Smooth muscle cell (in vitro differentiated cells): ENCODE results near the gene LRRC8E. TPM values are rescaled to one million over a fixed set of nuclear protein-coding genes. Genes with fewer than 3 reads are reported as not detected.

ENCODE experiments used
- DNase-seq: peaks from one replicate; lab custom pipeline; 2025; ENCODE audit not compliant: unreplicated experiment; lab: John Stamatoyannopoulos, UW
- H2AFZ ChIP-seq: fragments of 200-600 bp; sonication (generic); 2 replicates; pipeline ENCODE4 v1.6.0; 2016; ENCODE audit warnings: antibody characterized with exemption, low read depth, mild to moderate bottlenecking
- H3F3A ChIP-seq: fragments of 200-600 bp; sonication (generic); 2 replicates; pipeline ENCODE4 v1.6.0; 2017; ENCODE audit warnings: antibody characterized with exemption, low read depth
- H3K27ac ChIP-seq: fragments of 200-600 bp; sonication (generic); 2 replicates; pipeline ENCODE4 v1.5.1; 2016; ENCODE audit warnings: low read depth, mild to moderate bottlenecking
- H3K27me3 ChIP-seq: fragments of 200-600 bp; sonication (generic); 2 replicates; pipeline ENCODE4 v1.6.1; 2016; ENCODE audit warnings: low read depth, mild to moderate bottlenecking
- H3K36me3 ChIP-seq: fragments of 200-600 bp; sonication (generic); 2 replicates; pipeline ENCODE4 v1.5.1; 2016; ENCODE audit warnings: low read depth
- H3K4me1 ChIP-seq: fragments of 200-600 bp; sonication (generic); 2 replicates; pipeline ENCODE4 v1.5.1; 2016; ENCODE audit warnings: low read depth
- H3K4me2 ChIP-seq: fragments of 200-600 bp; sonication (generic); 2 replicates; pipeline ENCODE4 v1.6.0; 2016; ENCODE audit warnings: mild to moderate bottlenecking
- H3K4me3 ChIP-seq: fragments of 200-600 bp; sonication (generic); 2 replicates; pipeline ENCODE4 v1.5.1; 2016; ENCODE audit warnings: mild to moderate bottlenecking
- H3K79me2 ChIP-seq: fragments of 200-600 bp; sonication (generic); 2 replicates; pipeline ENCODE4 v1.6.0; 2016; ENCODE audit warnings: low read depth, mild to moderate bottlenecking
- H3K9ac ChIP-seq: fragments of 200-600 bp; sonication (generic); 2 replicates; pipeline ENCODE4 v1.6.0; 2016; ENCODE audit warnings: low read depth
- H3K9me3 ChIP-seq: fragments of 200-600 bp; sonication (generic); replicated peaks from 2 replicates; pipeline ENCODE4 v1.5.1; 2016; ENCODE audit warnings: low read depth
- H4K20me1 ChIP-seq: fragments of 200-600 bp; sonication (generic); 2 replicates; pipeline ENCODE4 v1.6.0; 2016; ENCODE audit warnings: low read depth
- WGBS: methylation state at CpG from one replicate; pipeline ENCODE4 v1.1.7; 2016; ENCODE audit warnings: low lambda C conversion rate; 5-methylcytosine and 5-hydroxymethylcytosine counted together
- polyA plus RNA-seq: library from polyadenylated mRNA; unstranded; fragments of >200 nt; fragmentation: Nextera tagmentation; extraction: Ambion mirVana; gene quantifications from 2 replicates; pipeline ENCODE4 v1.2.1, GENCODE V29; 2016
- total RNA-seq: library from RNA; depleted of rRNA; stranded (reverse); fragments of >200 nt; gene quantifications from 2 replicates; pipeline ENCODE4 v1.2.3, GENCODE V29; 2014
- TF ChIP-seq, protein P1 (sequence below): fragments of 200-600 bp; sonication (generic); IDR thresholded peaks from 2 replicates; pipeline ENCODE4 v1.5.1; 2017; ENCODE audit warnings: borderline replicate concordance, mild to moderate bottlenecking, antibody characterized with exemption; ENCODE audit not compliant: insufficient read depth, poor library complexity, severe bottlenecking

Gene LRRC8E
- total and polyA plus RNA-seq, 2 experiments from 2014 or later = 7.4 to 7.8 TPM

DNA sequence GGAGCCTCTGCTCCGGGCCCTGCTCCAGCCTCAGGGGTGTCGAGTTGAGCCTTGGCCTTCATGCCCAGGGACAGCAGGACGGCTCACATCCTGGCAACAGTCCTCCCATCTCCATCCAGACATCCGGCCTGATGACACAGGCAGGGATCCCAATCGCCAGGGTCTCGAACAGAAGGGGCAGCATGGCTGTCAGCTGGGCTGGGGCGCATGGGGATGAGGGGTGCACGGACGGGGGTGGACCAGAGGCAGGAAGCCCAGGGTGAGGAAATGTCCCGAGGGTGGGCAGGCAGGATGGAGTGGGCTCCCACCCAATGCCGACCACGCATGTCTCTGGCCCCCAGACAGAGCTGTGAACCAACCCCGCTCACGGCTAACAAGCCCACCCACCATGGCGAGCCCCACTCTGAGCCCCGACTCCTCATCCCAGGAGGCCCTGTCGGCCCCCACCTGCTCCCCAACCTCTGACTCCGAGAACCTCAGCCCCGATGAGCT is 42.1 kb upstream of the LRRC8E start:
- Histone ChIP-seq H3K27ac (no peak overlapping the region), H2AFZ (no peak overlapping the region), H3K27me3 (no peaks in the 10 kb centered on the region), H3K4me3 (no peak overlapping the region), H3K4me1 (no peaks in the 10 kb centered on the region), H3K9me3 (no peaks in the 10 kb centered on the region), H3K9ac (no peak overlapping the region), H3K4me2 (no peak overlapping the region), H3K79me2 (no peaks in the 10 kb centered on the region), H3F3A (no peaks in the 10 kb centered on the region), H3K36me3 (no peaks in the 10 kb centered on the region), H4K20me1 (peaks cover 46% of the 10 kb centered on the region)
- no peak for DNase-seq
- WGBS = 94% methylated on average over 19 of the region's 19 CpGs
- TF ChIP-seq, protein P1, sequence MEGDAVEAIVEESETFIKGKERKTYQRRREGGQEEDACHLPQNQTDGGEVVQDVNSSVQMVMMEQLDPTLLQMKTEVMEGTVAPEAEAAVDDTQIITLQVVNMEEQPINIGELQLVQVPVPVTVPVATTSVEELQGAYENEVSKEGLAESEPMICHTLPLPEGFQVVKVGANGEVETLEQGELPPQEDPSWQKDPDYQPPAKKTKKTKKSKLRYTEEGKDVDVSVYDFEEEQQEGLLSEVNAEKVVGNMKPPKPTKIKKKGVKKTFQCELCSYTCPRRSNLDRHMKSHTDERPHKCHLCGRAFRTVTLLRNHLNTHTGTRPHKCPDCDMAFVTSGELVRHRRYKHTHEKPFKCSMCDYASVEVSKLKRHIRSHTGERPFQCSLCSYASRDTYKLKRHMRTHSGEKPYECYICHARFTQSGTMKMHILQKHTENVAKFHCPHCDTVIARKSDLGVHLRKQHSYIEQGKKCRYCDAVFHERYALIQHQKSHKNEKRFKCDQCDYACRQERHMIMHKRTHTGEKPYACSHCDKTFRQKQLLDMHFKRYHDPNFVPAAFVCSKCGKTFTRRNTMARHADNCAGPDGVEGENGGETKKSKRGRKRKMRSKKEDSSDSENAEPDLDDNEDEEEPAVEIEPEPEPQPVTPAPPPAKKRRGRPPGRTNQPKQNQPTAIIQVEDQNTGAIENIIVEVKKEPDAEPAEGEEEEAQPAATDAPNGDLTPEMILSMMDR = no peak

DNA sequence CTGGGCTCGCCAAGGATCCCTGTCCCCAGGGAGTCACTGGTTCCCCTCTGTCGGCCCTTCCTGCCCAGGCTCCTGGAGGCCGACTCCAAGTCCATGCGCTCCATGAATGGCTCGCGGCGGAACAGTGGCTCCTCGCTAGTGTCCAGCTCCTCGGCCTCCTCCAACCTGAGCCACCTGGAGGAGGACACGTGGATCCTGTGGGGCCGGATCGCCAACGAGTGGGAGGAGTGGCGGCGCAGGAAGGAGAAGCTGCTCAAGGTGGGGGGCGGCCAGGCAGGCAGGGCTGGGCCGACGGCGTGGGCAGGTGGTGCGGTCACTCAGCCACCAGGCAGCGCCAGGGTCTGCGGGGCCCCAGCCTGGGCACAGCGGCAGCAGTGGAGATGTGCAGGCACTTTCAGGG is 40.6 kb upstream of the LRRC8E start:
- H4K20me1 ChIP-seq = peaks cover 36% of the 10 kb centered on the region
- no peak overlapping the region for H3K4me2 ChIP-seq
- no peaks in the 10 kb centered on the region for H3K4me1 ChIP-seq
- H3K9me3 ChIP-seq = no peaks in the 10 kb centered on the region
- no peaks in the 10 kb centered on the region for H3K79me2 ChIP-seq
- no peak overlapping the region for H3K27ac ChIP-seq
- no peaks in the 10 kb centered on the region for H3F3A ChIP-seq
- TF ChIP-seq, protein P1 = no peak
- H3K4me3 ChIP-seq = no peak overlapping the region
- H3K27me3 ChIP-seq = no peaks in the 10 kb centered on the region
- no peaks in the 10 kb centered on the region for H3K36me3 ChIP-seq
- DNase-seq = no peak
- 93% methylated on average over 23 of the region's 23 CpGs for WGBS
- no peak overlapping the region for H2AFZ ChIP-seq
- H3K9ac ChIP-seq = no peak overlapping the region

DNA sequence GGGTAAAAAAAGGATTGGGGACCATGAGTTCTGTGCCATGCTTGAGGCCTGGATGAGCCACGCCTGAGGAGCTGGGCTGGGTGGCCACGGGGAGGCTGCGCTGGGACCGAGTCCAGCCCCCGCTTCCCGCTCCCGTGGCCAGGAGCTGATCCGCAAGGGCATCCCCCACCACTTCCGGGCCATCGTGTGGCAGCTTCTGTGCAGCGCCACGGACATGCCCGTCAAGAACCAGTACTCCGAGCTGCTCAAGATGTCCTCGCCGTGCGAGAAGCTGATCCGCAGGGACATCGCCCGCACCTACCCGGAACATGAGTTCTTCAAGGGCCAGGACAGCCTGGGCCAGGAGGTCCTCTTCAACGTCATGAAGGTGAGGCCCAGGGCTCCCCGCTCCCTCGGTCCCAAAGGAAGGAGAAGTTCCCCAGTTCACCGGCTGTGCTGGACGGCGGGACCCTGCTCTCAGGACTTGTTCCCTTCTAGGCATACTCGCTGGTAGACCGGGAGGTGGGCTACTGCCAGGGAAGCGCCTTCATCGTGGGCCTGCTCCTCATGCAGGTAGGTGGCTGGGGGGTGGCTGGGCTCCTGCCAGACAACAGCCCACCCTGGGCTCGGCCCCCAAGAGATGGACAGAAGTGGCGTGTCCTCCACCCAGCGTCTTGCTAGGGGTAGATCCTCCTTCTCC is 39.4 kb upstream of the LRRC8E start:
- Histone ChIP-seq H3K9me3 (no peaks in the 10 kb centered on the region), H3K27me3 (no peaks in the 10 kb centered on the region), H3K4me2 (no peak overlapping the region), H3K27ac (no peak overlapping the region), H3F3A (no peaks in the 10 kb centered on the region), H3K79me2 (no peaks in the 10 kb centered on the region), H4K20me1 (peaks cover 32% of the 10 kb centered on the region), H3K4me3 (no peak overlapping the region), H2AFZ (no peak overlapping the region), H3K36me3 (no peaks in the 10 kb centered on the region), H3K9ac (no peak overlapping the region), H3K4me1 (no peaks in the 10 kb centered on the region)
- WGBS = 94% methylated on average over 34 of the region's 34 CpGs
- DNase-seq = no peak
- TF ChIP-seq, protein P1 = no peak

DNA sequence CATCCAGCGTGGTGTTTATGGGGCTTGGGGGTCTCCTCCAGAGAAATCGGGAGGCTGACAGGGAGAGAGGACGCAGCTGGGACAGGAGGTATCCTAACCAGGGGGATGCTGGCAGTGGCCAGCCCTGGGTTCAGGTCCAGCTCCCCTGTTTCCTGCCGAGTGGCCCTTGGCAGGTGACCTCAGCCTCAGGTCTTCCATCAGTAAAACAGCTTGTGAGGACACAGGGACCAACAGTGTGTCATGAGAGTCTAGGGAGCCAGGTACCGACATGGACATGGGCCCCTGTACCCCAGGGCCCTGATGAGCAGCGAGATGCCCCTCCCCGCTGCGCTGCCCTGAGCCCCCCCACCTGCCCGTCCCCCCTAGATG is 38.7 kb upstream of the LRRC8E start:
- Histone ChIP-seq H3K4me3 (no peak overlapping the region), H3K27ac (no peak overlapping the region), H3K27me3 (no peaks in the 10 kb centered on the region), H3K79me2 (no peaks in the 10 kb centered on the region), H3K4me1 (no peaks in the 10 kb centered on the region), H3K9ac (no peak overlapping the region), H4K20me1 (peaks cover 28% of the 10 kb centered on the region), H2AFZ (no peak overlapping the region), H3K4me2 (no peak overlapping the region), H3F3A (no peaks in the 10 kb centered on the region), H3K36me3 (no peaks in the 10 kb centered on the region), H3K9me3 (no peaks in the 10 kb centered on the region)
- TF ChIP-seq, protein P1 = no peak
- DNase-seq = no peak
- WGBS = 91% methylated on average over 9 of the region's 9 CpGs
